Loucy (cell line): ENCODE measurements around the gene CRB2.
"Not testable (repeated sequence)": the region's sequence is repeated elsewhere in the genome, so short reads cannot be mapped to it uniquely, and the experiment has no call there.

Experiments used
- H2AFZ ChIP-seq: fragments of 200-600 bp; sonication (generic); 2 replicates; pipeline ENCODE4 v1.6.0; 2016; ENCODE audit warnings: antibody characterized with exemption, mild to moderate bottlenecking, low read length, moderate library complexity
- H3F3A ChIP-seq: fragments of 200-600 bp; 2 replicates; pipeline ENCODE4 v1.6.0; 2016; ENCODE audit warnings: antibody characterized with exemption, low read depth, mild to moderate bottlenecking
- H3K27me3 ChIP-seq: fragments of 200-600 bp; sonication (generic); 2 replicates; pipeline ENCODE4 v1.6.1; 2014; ENCODE audit warnings: low read length, mild to moderate bottlenecking; ENCODE audit not compliant: insufficient read depth, poor library complexity, severe bottlenecking
- H3K36me3 ChIP-seq: fragments of 200-600 bp; sonication (generic); 2 replicates; pipeline ENCODE4 v1.6.1; 2016; ENCODE audit warnings: low read length; ENCODE audit not compliant: insufficient read depth
- H3K4me1 ChIP-seq: fragments of 200-600 bp; sonication (generic); 2 replicates; pipeline ENCODE4 v1.5.1; 2014; ENCODE audit warnings: low read length, mild to moderate bottlenecking; ENCODE audit not compliant: insufficient read depth, poor library complexity, severe bottlenecking
- H3K4me2 ChIP-seq: fragments of 200-600 bp; sonication (generic); 2 replicates; pipeline ENCODE4 v1.6.0; 2014; ENCODE audit warnings: antibody characterized with exemption, low read length, low read depth, mild to moderate bottlenecking; ENCODE audit not compliant: poor library complexity, severe bottlenecking
- H3K4me3 ChIP-seq: fragments of 200-600 bp; sonication (generic); 2 replicates; pipeline ENCODE4 v1.5.1; 2014; ENCODE audit warnings: low read length, mild to moderate bottlenecking, mixed read lengths; ENCODE audit not compliant: poor library complexity, severe bottlenecking
- H3K79me2 ChIP-seq: fragments of 200-600 bp; sonication (generic); 2 replicates; pipeline ENCODE4 v1.6.1; 2014; ENCODE audit warnings: low read length; ENCODE audit not compliant: insufficient read depth
- H3K9ac ChIP-seq: fragments of 200-600 bp; sonication (generic); 2 replicates; pipeline ENCODE4 v1.6.0; 2014; ENCODE audit warnings: mild to moderate bottlenecking, low read depth, low read length, moderate library complexity; ENCODE audit not compliant: poor library complexity, severe bottlenecking
- H3K9me2 ChIP-seq: fragments of 200-600 bp; sonication (generic); replicated peaks from 2 replicates; pipeline ENCODE4 v1.6.1; 2016; ENCODE audit warnings: low read depth, low read length, mixed read lengths
- H3K9me3 ChIP-seq: fragments of 200-600 bp; sonication (generic); 2 replicates; pipeline ENCODE4 v1.6.1; 2014; ENCODE audit warnings: mild to moderate bottlenecking, antibody characterized with exemption, low read length, low read depth; ENCODE audit not compliant: insufficient read depth
- H4K20me1 ChIP-seq: fragments of 200-600 bp; sonication (generic); 2 replicates; pipeline ENCODE4 v1.6.0; 2014; ENCODE audit warnings: antibody characterized with exemption, low read length, mild to moderate bottlenecking; ENCODE audit not compliant: insufficient read depth, poor library complexity, severe bottlenecking
- EZH2phosphoT487 ChIP-seq: fragments of 200-600 bp; IDR thresholded peaks from 2 replicates; pipeline ENCODE4 v1.6.1; 2018; ENCODE audit warnings: antibody characterized with exemption, mild to moderate bottlenecking, moderate library complexity, borderline replicate concordance
- TF ChIP-seq, protein P1 (sequence below): fragments of 200-600 bp; sonication (generic); conservative IDR thresholded peaks from 2 replicates; pipeline ENCODE4 v1.5.1; 2014; ENCODE audit warnings: mild to moderate bottlenecking, antibody characterized with exemption, low read length

The CRB2 gene

GRCh38 chr9:123395276-123395688 is 39.3 kb downstream of the CRB2 start:
- Histone ChIP-seq H3K4me3 (no peak overlapping the region), H3K36me3 (no peaks in the 10 kb centered on the region), H3F3A (no peaks in the 10 kb centered on the region), H4K20me1 (no peaks in the 10 kb centered on the region), H3K27me3 (no peaks in the 10 kb centered on the region), H3K4me1 (no peaks in the 10 kb centered on the region), H3K9me2 (no peaks in the 10 kb centered on the region), H3K9me3 (no peaks in the 10 kb centered on the region), H2AFZ (no peak overlapping the region), H3K4me2 (no peak overlapping the region), H3K9ac (no peak overlapping the region), H3K79me2 (no peaks in the 10 kb centered on the region)
- no peak for TF ChIP-seq EZH2phosphoT487
- TF ChIP-seq, protein P1, sequence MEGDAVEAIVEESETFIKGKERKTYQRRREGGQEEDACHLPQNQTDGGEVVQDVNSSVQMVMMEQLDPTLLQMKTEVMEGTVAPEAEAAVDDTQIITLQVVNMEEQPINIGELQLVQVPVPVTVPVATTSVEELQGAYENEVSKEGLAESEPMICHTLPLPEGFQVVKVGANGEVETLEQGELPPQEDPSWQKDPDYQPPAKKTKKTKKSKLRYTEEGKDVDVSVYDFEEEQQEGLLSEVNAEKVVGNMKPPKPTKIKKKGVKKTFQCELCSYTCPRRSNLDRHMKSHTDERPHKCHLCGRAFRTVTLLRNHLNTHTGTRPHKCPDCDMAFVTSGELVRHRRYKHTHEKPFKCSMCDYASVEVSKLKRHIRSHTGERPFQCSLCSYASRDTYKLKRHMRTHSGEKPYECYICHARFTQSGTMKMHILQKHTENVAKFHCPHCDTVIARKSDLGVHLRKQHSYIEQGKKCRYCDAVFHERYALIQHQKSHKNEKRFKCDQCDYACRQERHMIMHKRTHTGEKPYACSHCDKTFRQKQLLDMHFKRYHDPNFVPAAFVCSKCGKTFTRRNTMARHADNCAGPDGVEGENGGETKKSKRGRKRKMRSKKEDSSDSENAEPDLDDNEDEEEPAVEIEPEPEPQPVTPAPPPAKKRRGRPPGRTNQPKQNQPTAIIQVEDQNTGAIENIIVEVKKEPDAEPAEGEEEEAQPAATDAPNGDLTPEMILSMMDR = no peak

- H3K27me3 ChIP-seq = no peaks in the 10 kb centered on the region
- no peaks in the 10 kb centered on the region for H3K9me3 ChIP-seq
- H3K9me2 ChIP-seq = no peaks in the 10 kb centered on the region
- TF ChIP-seq, protein P1 = no peak
- TF ChIP-seq EZH2phosphoT487 = no peak
- no peak overlapping the region for H3K9ac ChIP-seq
- H3K36me3 ChIP-seq = no peaks in the 10 kb centered on the region
- H3K4me1 ChIP-seq = no peaks in the 10 kb centered on the region
- H3K4me3 ChIP-seq = no peak overlapping the region
- no peaks in the 10 kb centered on the region for H3F3A ChIP-seq
- no peaks in the 10 kb centered on the region for H4K20me1 ChIP-seq
- no peak overlapping the region for H2AFZ ChIP-seq
- no peak overlapping the region for H3K4me2 ChIP-seq
- H3K79me2 ChIP-seq = no peaks in the 10 kb centered on the region
These were observed 39.9 kb downstream of the CRB2 start for GRCh38 chr9:123395689-123396511.

- Histone ChIP-seq H3K4me3 (no peak overlapping the region), H3K9me2 (no peaks in the 10 kb centered on the region), H2AFZ (no peak overlapping the region), H4K20me1 (no peaks in the 10 kb centered on the region), H3K27me3 (no peaks in the 10 kb centered on the region), H3K79me2 (no peaks in the 10 kb centered on the region), H3K36me3 (no peaks in the 10 kb centered on the region), H3K4me2 (no peak overlapping the region), H3K9me3 (no peaks in the 10 kb centered on the region), H3F3A (no peaks in the 10 kb centered on the region), H3K9ac (no peak overlapping the region), H3K4me1 (no peaks in the 10 kb centered on the region)
- no peak for TF ChIP-seq EZH2phosphoT487
- TF ChIP-seq, protein P1 = no peak
These were observed 42.0 kb downstream of the CRB2 start for GRCh38 chr9:123397975-123398374.

DNA sequence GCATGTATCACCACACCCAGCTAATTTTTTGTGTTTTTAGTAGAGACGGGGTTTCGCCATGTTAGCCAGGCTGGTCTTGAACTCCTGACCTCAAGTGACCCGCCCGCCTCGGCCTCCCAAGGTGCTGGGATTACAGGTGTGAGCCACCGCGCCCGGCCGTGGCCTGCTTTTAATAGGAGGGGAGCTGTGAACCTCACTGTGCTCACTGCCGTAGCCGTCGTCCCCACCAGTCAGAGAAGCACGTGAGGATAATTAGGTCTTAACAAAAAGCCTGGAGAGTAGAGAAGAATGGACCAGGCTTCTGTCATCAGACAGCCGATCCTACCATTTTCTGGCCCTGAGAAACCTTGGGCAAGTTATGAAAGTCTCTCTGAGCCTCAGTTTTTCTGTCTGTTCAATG is 42.9 kb downstream of the CRB2 start:
- not testable (repeated sequence) for H3K4me1 ChIP-seq, H2AFZ ChIP-seq, H3K9me2 ChIP-seq, H3K9ac ChIP-seq, H3K79me2 ChIP-seq, H4K20me1 ChIP-seq, H3K4me2 ChIP-seq, H3K36me3 ChIP-seq, H3K4me3 ChIP-seq, H3F3A ChIP-seq, H3K9me3 ChIP-seq, H3K27me3 ChIP-seq
